Heart left ventricle (tissue), 16 donors: Measurements from ENCODE around the gene MAGEB17. TPM values are rescaled to one million over a fixed set of nuclear protein-coding genes. Genes with fewer than 3 reads are reported as not detected.
"Not testable (repeated sequence)": the region's sequence is repeated elsewhere in the genome, so short reads cannot be mapped to it uniquely, and the experiment has no call there.

Source experiments
- ATAC-seq, 4 donors: fragments of 200-7000 bp; cut with Tn5 transposase; one replicate each; pipeline ENCODE4 v1.9.1; 2020 to 2022; ENCODE audit warnings: moderate library complexity in 4 of 4, mild to moderate bottlenecking in 3 of 4, moderate number of reproducible peaks in 1 of 4
- DNase-seq, 5 donors: peaks; one replicate each; pipeline ENCODE4 v3.0.0-alpha.2; 2020
- H3K27ac ChIP-seq, 12 donors: fragments of 200-600 bp; sonication (generic) in 4 of 12; one replicate each; pipeline versions ENCODE4 v1.5.0 to v1.8.0; 2016 to 2022; ENCODE audit warnings: mild to moderate bottlenecking in 2 of 12
- H3K27me3 ChIP-seq, 9 donors: fragments of 200-600 bp; sonication (generic) in 2 of 9; one replicate each; pipeline versions ENCODE4 v1.5.1 to v1.8.0; 2016 to 2022; ENCODE audit warnings: mild to moderate bottlenecking in 3 of 9
- H3K36me3 ChIP-seq, 9 donors: fragments of 200-600 bp; sonication (generic) in 2 of 9; one replicate each; pipeline versions ENCODE4 v1.5.0 to v1.8.0; 2018 to 2022; ENCODE audit warnings: mild to moderate bottlenecking in 2 of 9
- H3K4me1 ChIP-seq, 12 donors: fragments of 200-600 bp; sonication (generic) in 4 of 12; one replicate each; pipeline versions ENCODE4 v1.5.0 to v1.8.0; 2016 to 2022; ENCODE audit warnings: mild to moderate bottlenecking in 3 of 12
- H3K4me3 ChIP-seq, 12 donors: fragments of 200-600 bp; sonication (generic) in 4 of 12; one replicate each; pipeline versions ENCODE4 v1.5.0 to v1.8.0; 2017 to 2022; ENCODE audit warnings: mild to moderate bottlenecking in 9 of 12, moderate library complexity in 4 of 12
- H3K9me3 ChIP-seq, 12 donors: fragments of 200-600 bp; sonication (generic) in 4 of 12; one replicate each; pipeline versions ENCODE4 v1.5.0 to v1.8.0; 2016 to 2022; ENCODE audit warnings: mild to moderate bottlenecking in 1 of 12
- CTCF ChIP-seq, 12 donors: fragments of 200-600 bp; sonication (generic) in 4 of 12; IDR thresholded peaks; one replicate each; pipeline versions ENCODE4 v1.5.0 to v1.8.0; 2018 to 2022; ENCODE audit warnings: antibody characterized with exemption in 12 of 12, mild to moderate bottlenecking in 5 of 12
- POLR2A ChIP-seq, 2 donors: fragments of 450-650 bp; IDR thresholded peaks; one replicate each; pipeline ENCODE4 v1.6.1; 2017; ENCODE audit warnings: antibody characterized with exemption in 2 of 2, mild to moderate bottlenecking in 2 of 2, moderate library complexity in 2 of 2
- WGBS, 4 donors: extraction: QIAGEN DNeasy Blood & Tissue Kit in 2 of 4; methylation state at CpG; one replicate each; pipeline versions ENCODE4 v1.1.5 to v1.1.7; 2013 to 2018; 5-methylcytosine and 5-hydroxymethylcytosine counted together
- intact Hi-C, 10 donors: fragments of 100-400 bp; cut with DNase I; formaldehyde crosslinking; loops; one replicate each; pipeline versions ENCODE4 v1.11.1 to v1.14.2; 2022
- polyA plus RNA-seq, 2 donors: library from polyadenylated mRNA; stranded (reverse); fragments of 200-250 nt; gene quantifications; one replicate each; pipeline ENCODE4 v1.2.3, GENCODE V29; 2013
- total RNA-seq, 9 donors: library from RNA; depleted of rRNA in 2 of 9; stranded (reverse); fragments of >200 nt in 2 of 9; fragmentation: NEBNext Ultra II Directional in 3 of 9; extraction: Animal tissue kit (Norgen Biotek cat#: 25700) in 3 of 9; gene quantifications; one replicate each; pipeline versions ENCODE4 v1.1.0 to v1.2.4, GENCODE V29; 2016 to 2023
- donor health status: ischemic (EF 13 %, LVEDD 7.1; RV severe dilation, severe dysfunction).
- donor health status: healthy with polysubstance abuse.
- donor health status: DM: no; HTN: yes; CAD: no.
- donor health status: DM: no; HTN: no; CAD: no.
- donor health status: ischemic (EF 25% LVEDD 6.9; RV normal size, moderate dysfunction).
- donor health status: ischemic (EF 25% LVEDD 5.7; RV mildly dilated, moderate dysfunction).
- donor health status: healthy.
- donor health status: DM: yes; HTN: yes; CAD: no.
- donor health status: ischemic (EF 35%, LVEDD 5.7; RV mildly dilated, moderate dysfunction).
- donor health status: nonischemic (EF 11% LVEDD 7.7; RV severe dilation, severe dysfunction).
- donor health status: DM: yes; HTN: yes; CAD: no.
- donor health status: PGD.
- donor health status: ischemic (EF 29% LVEDD 5.4; RV normal size, mild dysfunction).
- donor health status: nonischemic (EF 23%, LVEDD 6.1; RV moderate dilation, normal function).

Gene MAGEB17
- total and polyA plus RNA-seq, 11 donors = 0.14 to 0.19 (median 0.15) TPM; not detected in 8

- H3K4me3 ChIP-seq = no peak overlapping the region
- no peak overlapping the region for H3K27ac ChIP-seq
- intact Hi-C loops = no loop called here
- peaks cover 0 to 6% (median 0%) of the 10 kb centered on the region in 9 donors for H3K27me3 ChIP-seq
- TF ChIP-seq POLR2A (IDR thresholded peaks at IDR 0.05) (no peak), CTCF (IDR thresholded peaks at IDR 0.05) (no peak)
- H3K9me3 ChIP-seq = peaks cover 0 to 7% (median 0%) of the 10 kb centered on the region in 12 donors
- no peaks in the 10 kb centered on the region for H3K36me3 ChIP-seq
- no peaks in the 10 kb centered on the region for H3K4me1 ChIP-seq
- ATAC-seq (no peak), DNase-seq (no peak)
- 50 to 69% (median 61%) methylated on average over 3 of the region's 3 CpGs for WGBS, 4 donors
Measured at GRCh38 chrX:16175329-16176061, 8.2 kb downstream of the MAGEB17 start.

- Histone ChIP-seq H3K36me3 (no peaks in the 10 kb centered on the region), H3K27ac (no peak overlapping the region), H3K9me3 (peaks cover 0 to 7% (median 0%) of the 10 kb centered on the region in 12 donors), H3K4me3 (no peak overlapping the region), H3K4me1 (no peaks in the 10 kb centered on the region), H3K27me3 (peaks cover 0 to under 1% (median 0%) of the 10 kb centered on the region in 9 donors)
- ATAC-seq = no peak
- intact Hi-C loops = no loop called here
- no peak for TF ChIP-seq POLR2A (IDR thresholded peaks at IDR 0.05)
- no peak for TF ChIP-seq CTCF (IDR thresholded peaks at IDR 0.05)
- DNase-seq = no peak
- WGBS, 4 donors = 34 to 62% (median 52%) methylated on average over 2 of the region's 2 CpGs
Measured at GRCh38 chrX:16177260-16177659, 10.0 kb downstream of the MAGEB17 start.

GRCh38 chrX:16183843-16184242, 16.6 kb downstream of the MAGEB17 start:
- H3K27ac ChIP-seq, ATAC-seq, H3K36me3 ChIP-seq, H3K9me3 ChIP-seq, intact Hi-C loops, H3K4me1 ChIP-seq, DNase-seq, H3K4me3 ChIP-seq: not testable (repeated sequence)
- peaks cover 0 to 24% (median 0%) of the 10 kb centered on the region in 9 donors for H3K27me3 ChIP-seq
- WGBS, 4 donors = 69 to 79% (median 71%) methylated on average over 9 to 10 of the region's 10 CpGs

- H3K27ac ChIP-seq = no peak overlapping the region
- TF ChIP-seq POLR2A (IDR thresholded peaks at IDR 0.05) (no peak), CTCF (IDR thresholded peaks at IDR 0.05) (no peak)
- no peaks in the 10 kb centered on the region for H3K9me3 ChIP-seq
- DNase-seq = no peak
- H3K36me3 ChIP-seq = no peaks in the 10 kb centered on the region
- WGBS, 4 donors = 53 to 66% (median 56%) methylated on average over 2 of the region's 2 CpGs
- no peaks in the 10 kb centered on the region for H3K4me1 ChIP-seq
- intact Hi-C loops = no loop called here
- peaks cover 0 to 30% (median 0%) of the 10 kb centered on the region in 9 donors for H3K27me3 ChIP-seq
- no peak for ATAC-seq
- H3K4me3 ChIP-seq = no peak overlapping the region
Measured at GRCh38 chrX:16185725-16186136, 18.4 kb downstream of the MAGEB17 start.
